ENCODE measurements around the gene SMARCAL1. TPM values are rescaled to one million over a fixed set of nuclear protein-coding genes. Genes with fewer than 3 reads are reported as not detected.

The SMARCAL1 gene
- total RNA-seq, 1 donor from 2014 or later = 7.4 TPM

- FAIRE-seq = no peak
Measured at GRCh38 chr2:216501854-216502253, 89.6 kb downstream of the SMARCAL1 start.

GRCh38 chr2:216502381-216503158 is 90.3 kb downstream of the SMARCAL1 start:
- Histone ChIP-seq H3K36me3 (ENCODE audit: control insufficient read depth, insufficient read depth, low read length) (peaks cover 27% of the 10 kb centered on the region), H3K27me3 (ENCODE audit: control insufficient read depth, insufficient read depth, low read length) (no peaks in the 10 kb centered on the region), H3K4me3 (ENCODE audit: low read depth, low read length) (no peak overlapping the region)
- FAIRE-seq (no peak), DNase-seq (ENCODE audit: low read depth) (no peak)
- TF ChIP-seq CTCF (IDR thresholded peaks at IDR 0.05; ENCODE audit: insufficient read depth, low read length, severe bottlenecking) = no peak

More at GRCh38 chr2:216501854-216502253, 89.6 kb downstream of the SMARCAL1 start:
- DNase-seq (ENCODE audit: low read depth) = no peak
- H3K4me3 ChIP-seq (ENCODE audit: low read depth, low read length) = no peak overlapping the region
- no peak for TF ChIP-seq CTCF (IDR thresholded peaks at IDR 0.05; ENCODE audit: insufficient read depth, low read length, severe bottlenecking)
- no peaks in the 10 kb centered on the region for H3K27me3 ChIP-seq (ENCODE audit: control insufficient read depth, insufficient read depth, low read length)
- H3K36me3 ChIP-seq (ENCODE audit: control insufficient read depth, insufficient read depth, low read length) = peaks cover 27% of the 10 kb centered on the region

GRCh38 chr2:216503159-216503629 is 90.9 kb downstream of the SMARCAL1 start:
- no peak overlapping the region for H3K4me3 ChIP-seq (ENCODE audit: low read depth, low read length)
- FAIRE-seq (no peak), DNase-seq (ENCODE audit: low read depth) (no peak)
- peaks cover 29% of the 10 kb centered on the region for H3K36me3 ChIP-seq (ENCODE audit: control insufficient read depth, insufficient read depth, low read length)
- no peaks in the 10 kb centered on the region for H3K27me3 ChIP-seq (ENCODE audit: control insufficient read depth, insufficient read depth, low read length)
- no peak for TF ChIP-seq CTCF (IDR thresholded peaks at IDR 0.05; ENCODE audit: insufficient read depth, low read length, severe bottlenecking)

- H3K36me3 ChIP-seq (ENCODE audit: control insufficient read depth, insufficient read depth, low read length) = peaks cover 31% of the 10 kb centered on the region
- FAIRE-seq (no peak), DNase-seq (ENCODE audit: low read depth) (no peak)
- no peaks in the 10 kb centered on the region for H3K27me3 ChIP-seq (ENCODE audit: control insufficient read depth, insufficient read depth, low read length)
- H3K4me3 ChIP-seq (ENCODE audit: low read depth, low read length) = no peak overlapping the region
- TF ChIP-seq CTCF (IDR thresholded peaks at IDR 0.05; ENCODE audit: insufficient read depth, low read length, severe bottlenecking) = no peak
Measured at GRCh38 chr2:216503697-216504375, 91.6 kb downstream of the SMARCAL1 start.

- no peak for TF ChIP-seq CTCF (IDR thresholded peaks at IDR 0.05; ENCODE audit: insufficient read depth, low read length, severe bottlenecking)
- Histone ChIP-seq H3K27me3 (ENCODE audit: control insufficient read depth, insufficient read depth, low read length) (no peaks in the 10 kb centered on the region), H3K36me3 (ENCODE audit: control insufficient read depth, insufficient read depth, low read length) (peaks cover 31% of the 10 kb centered on the region), H3K4me3 (ENCODE audit: low read depth, low read length) (no peak overlapping the region)
- FAIRE-seq = no peak
- no peak for DNase-seq (ENCODE audit: low read depth)
Measured at GRCh38 chr2:216504376-216504762, 92.1 kb downstream of the SMARCAL1 start.
